Stimulated activated CD8-positive, alpha-beta memory T cell treated with anti-CD3 and anti-CD28 coated beads, Interleukin-15, amount 100 ng/mL, for 4 hours (primary cell): ENCODE measurements around the gene C7.
"Not testable (repeated sequence)": the region's sequence is repeated elsewhere in the genome, so short reads cannot be mapped to it uniquely, and the experiment has no call there.

ENCODE experiments used
- DNase-seq, 2 donors: peaks; one replicate each; pipeline ENCODE4 v3.0.0-alpha.2; 2020; ENCODE audit warnings: low read depth in 2 of 2

C7 gene

DNA sequence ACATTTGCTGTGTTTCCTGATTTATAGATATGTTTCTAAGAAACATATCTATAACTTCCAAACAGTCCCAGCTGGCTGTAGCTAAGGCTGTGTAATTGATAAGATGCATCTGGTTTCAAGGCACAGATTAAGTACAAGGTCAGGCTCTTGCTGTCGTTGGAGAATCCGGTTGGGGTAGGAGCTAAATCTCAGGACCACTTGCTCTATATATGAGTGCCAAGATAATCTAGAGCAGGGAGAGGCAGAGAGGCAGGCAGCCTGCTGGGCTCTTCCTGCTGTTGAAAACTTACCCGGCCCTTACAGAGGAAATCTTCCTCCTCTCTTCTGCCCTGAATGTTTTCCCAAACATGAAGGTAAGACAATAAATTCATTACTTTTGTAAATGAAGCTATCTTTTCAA, at the start of gene C7:
Gene C7 (plus strand): TSS at position 234 of the 400 bp plus-strand sequence. CDS start 114 bp downstream, at position 348.
- DNase-seq = no peak

- DNase-seq = no peak
Measured at GRCh38 chr5:40860711-40861110, 48.6 kb upstream of the C7 start.

DNA sequence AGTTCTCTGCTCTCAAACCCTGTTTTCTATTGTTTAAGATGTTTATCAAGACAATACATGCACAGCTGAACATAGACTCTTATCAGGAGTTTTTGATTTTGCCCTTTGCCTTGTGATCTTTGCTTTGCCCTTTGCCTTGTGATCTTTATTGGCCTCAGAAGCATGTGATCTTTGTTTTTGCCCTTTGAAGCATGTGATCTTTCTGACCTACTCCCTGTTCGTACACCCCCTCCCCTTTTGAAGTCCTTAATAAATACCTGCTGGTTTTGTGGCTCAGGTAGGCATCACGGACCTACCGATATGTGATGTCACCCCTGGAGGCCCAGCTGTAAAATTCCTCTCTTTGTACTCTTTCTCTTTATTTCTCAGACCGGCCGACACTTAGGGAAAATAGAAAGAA, 44.3 kb upstream of the C7 start:
- not testable (repeated sequence) for DNase-seq

DNA sequence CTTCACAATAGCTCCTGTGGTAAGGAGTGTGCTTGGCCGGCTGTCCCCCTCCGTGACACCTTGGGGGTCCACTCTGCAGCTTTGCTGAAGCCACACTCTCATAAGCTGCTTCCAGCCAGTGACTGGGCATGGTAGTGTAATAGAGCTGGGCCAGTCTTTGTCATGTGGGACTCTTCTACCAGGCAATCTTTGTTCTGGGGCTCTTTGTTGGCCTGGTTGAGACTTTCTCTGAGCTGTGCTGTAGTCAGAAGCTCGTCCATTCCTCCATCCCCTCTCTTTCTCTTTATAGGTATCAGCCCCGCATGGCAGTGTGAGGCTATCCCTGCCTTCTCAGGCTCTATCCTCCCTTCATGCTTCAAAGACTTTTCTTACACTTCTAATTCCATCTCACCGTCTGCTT, 42.5 kb upstream of the C7 start:
- no peak for DNase-seq

- DNase-seq = no peak
Measured at GRCh38 chr5:40869384-40869783, 39.9 kb upstream of the C7 start.

DNA sequence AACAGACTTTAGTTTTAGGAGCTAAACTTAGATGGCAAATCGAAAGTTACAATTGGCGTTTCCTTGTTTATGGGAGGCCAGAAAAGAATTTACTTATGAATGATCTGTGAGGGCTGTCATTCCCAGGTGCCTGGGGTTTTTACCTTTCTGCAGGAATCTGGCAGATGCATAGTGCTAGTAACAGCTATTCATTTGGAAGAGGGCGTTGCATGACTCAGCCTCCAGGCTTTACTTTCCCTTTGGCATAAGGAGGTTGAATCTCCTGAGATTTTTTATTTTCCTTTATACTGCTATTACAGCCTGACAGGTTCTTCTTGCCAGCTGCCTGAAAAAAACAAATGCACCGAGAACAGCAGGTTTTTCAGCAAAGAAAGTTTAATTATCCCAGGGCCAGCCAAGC, 38.1 kb upstream of the C7 start:
- DNase-seq = no peak

- not testable (repeated sequence) for DNase-seq
Measured at GRCh38 chr5:40872253-40872652, 37.0 kb upstream of the C7 start.

GRCh38 chr5:40873286-40873880, 35.9 kb upstream of the C7 start:
- no peak for DNase-seq

GRCh38 chr5:40875958-40876357, 33.3 kb upstream of the C7 start:
- no peak for DNase-seq

- no peak for DNase-seq
Measured at GRCh38 chr5:40877371-40877988, 31.8 kb upstream of the C7 start.

GRCh38 chr5:40879163-40879942, 29.9 kb upstream of the C7 start:
- DNase-seq = no peak

GRCh38 chr5:40882291-40882690, 27.0 kb upstream of the C7 start:
- no peak for DNase-seq

DNA sequence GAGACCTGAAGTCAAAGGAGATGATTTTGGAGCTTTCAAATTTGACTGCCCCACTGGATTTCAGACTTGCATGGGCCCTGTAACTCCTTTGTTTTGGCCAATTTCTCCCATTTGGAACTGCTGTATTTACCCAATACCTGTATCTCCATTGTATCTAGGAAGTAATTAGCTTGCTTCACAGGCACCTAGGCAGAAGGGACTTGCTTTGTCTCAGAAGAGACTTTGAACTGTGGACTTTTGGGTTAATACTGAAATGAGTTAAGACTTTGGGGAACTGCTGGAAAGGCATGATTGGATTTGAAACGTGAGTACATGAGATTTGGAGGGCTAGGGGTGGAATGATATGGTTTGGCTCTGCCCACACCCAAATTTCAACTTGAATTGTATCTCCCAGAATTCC, 26.2 kb upstream of the C7 start:
- not testable (repeated sequence) for DNase-seq

GRCh38 chr5:40895440-40896425, 13.6 kb upstream of the C7 start:
- DNase-seq = not testable (repeated sequence)

DNA sequence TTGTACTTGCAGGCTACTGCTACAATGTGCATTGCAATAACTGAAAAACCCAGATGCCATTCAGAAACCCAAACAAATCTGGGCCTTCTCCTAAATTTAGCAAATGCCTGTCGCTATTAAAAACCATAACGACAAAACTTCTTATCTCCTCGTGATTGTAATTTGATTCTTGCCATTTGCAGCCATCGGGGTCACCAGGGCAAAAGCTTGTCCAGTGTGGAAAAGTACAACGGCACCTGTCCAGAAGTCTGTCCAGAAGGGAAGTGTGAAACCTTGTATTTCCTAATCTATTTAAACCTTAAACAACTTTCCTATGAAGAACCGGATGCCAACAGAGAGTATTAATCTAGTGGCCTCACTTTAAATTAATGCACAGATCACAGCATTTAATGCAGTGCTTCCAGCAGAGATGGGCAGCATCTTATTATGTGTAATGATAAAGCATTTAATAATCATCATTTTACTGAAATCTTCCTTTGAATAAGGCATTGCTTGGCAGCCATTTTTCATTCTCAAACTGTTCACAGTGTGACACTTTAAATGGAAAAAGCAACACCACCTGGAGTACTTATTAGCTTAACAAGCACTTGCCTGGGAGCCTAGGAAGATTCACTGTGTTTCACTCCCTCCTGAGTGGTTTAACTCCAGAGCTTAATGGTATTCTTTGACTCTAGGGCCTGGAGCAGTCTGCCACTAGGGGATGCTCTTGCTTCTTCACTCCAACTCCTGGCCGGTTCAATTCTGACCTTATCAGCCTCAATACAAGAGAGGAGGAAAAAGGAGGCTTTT, 4.9 kb upstream of the C7 start:
- DNase-seq = no peak

- no peak for DNase-seq
Measured at GRCh38 chr5:40904994-40905306, 4.3 kb upstream of the C7 start.

DNA sequence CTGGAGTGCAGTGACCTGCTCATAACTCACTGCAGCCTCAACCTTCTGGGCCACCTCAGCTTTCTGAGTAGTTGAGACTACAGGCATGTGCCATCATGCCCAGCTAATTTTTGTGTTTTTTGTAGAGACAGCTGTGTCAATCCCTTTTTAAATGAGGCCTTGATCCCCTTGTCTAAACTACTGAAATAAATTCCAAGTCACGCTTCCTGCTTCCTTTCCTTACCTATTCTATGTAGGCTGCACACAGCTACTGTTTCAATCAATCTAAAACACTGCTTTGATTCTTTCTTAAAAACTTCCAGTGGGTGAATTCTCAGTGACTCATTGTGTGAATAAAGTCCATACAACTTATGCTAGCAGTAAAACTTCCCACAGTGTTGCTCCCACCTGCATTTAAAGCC, 2.9 kb upstream of the C7 start:
- DNase-seq = no peak

- no peak for DNase-seq
Measured at GRCh38 chr5:40909723-40910122, 426 bp downstream of the C7 start.

GRCh38 chr5:40911266-40911665, 2.0 kb downstream of the C7 start:
- no peak for DNase-seq

DNA sequence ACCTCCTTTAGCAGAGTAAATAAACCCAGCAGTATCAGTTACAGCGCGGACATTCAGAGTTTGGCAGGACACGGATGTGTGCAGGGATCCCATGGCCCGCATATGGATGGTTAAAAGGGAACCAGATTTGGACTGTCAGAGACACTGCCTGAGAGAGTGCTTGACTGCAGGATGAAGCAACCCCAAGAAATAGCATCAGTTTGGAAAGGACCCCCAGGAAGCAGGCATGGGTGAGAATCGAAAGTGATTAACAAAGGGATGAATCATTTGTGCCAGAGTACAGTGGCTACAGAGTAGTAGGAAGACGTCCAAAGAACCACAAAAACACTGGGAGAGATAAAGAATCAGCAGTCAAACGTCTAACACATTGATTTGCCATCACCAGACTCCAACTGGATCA, 5.5 kb downstream of the C7 start:
- no peak for DNase-seq

- no peak for DNase-seq
Measured at GRCh38 chr5:40915341-40915926, 6.1 kb downstream of the C7 start.
